Islet precursor cell (in vitro differentiated cells): Measurements from ENCODE around the gene GAGE10.
"Not testable (repeated sequence)": the region's sequence is repeated elsewhere in the genome, so short reads cannot be mapped to it uniquely, and the experiment has no call there.

Experiments used
- DNase-seq: peaks from one replicate; pipeline ENCODE4 v3.0.0-alpha.2; 2018

Gene GAGE10

DNA sequence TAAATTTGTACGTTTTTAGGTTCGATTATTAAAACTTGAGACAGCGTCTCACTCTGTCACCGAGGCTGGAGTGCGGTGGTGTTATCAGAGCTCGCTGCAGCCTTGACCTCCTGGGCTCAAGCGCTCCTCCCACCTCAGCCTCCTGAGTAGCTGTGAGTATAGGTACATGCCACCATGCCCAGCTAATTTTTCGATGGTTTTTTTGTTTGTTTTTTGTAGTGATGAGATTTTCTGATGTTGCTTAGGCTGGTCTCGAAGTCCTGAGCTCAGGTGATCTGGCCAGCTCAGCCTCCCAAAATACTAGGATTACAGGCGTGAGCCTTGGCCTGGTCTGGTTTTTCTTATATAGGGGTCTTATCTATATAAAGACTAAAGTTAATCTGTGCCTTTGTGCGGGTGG, 27.0 kb downstream of the GAGE10 start:
- DNase-seq, result not testable (repeated sequence)

DNA sequence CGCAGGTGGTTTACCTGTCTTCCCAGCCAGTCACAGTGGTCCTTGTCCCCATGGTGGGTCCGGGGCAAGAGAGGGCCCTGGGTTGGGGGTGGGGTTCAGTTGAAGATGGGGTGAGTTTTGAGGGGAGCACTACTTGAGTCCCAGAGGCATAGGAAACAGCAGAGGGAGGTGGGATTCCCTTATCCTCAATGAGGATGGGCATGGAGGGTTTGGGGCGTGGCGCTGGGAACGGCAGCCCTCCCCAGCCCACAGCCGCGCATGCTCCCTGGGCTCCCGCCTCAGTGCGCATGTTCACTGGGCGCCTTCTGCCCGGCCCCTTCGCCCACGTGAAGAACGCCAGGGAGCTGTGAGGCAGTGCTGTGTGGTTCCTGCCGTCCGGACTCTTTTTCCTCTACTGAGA, 27.8 kb downstream of the GAGE10 start, which contains the start of gene GAGE13:
TSS of gene GAGE13 (plus strand) at position 301 of the 400 bp plus-strand sequence. CDS start 1,156 bp downstream, outside the sequence.
- DNase-seq, result not testable (repeated sequence)

DNA sequence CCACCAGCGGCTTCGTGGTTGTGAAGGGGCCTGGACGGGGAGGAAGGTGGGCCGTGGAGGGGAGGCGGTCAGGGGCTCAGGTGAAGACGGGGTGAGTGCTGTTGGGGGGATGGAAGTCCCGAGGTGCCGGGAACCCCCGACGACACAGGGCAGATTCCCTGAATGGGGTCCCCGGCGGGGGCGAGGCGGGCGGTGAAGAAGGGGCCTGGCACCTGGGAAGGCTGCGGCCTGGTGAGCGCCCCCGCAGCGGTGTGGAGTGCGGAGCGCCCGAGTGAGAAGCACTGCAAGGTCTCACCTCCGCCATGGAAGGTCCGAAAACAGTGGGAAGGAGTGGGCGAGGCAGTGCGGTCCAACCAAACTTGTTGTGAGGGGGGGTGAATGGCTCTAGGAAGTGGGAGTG, 28.4 kb downstream of the GAGE10 start:
- DNase-seq, result not testable (repeated sequence)

DNA sequence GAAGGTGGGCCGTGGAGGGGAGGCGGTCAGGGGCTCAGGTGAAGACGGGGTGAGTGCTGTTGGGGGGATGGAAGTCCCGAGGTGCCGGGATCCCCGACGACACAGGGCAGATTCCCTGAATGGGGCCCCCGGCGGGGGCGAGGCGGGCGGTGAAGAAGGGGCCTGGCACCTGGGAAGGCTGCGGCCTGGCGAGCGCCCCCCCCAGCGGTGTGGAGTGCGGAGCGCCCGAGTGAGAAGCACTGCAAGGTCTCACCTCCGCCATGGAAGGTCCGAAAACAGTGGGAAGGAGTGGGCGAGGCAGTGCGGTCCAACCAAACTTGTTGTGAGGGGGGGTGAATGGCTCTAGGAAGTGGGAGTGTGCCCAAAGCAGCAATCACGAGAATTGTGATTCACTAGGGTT, 38.0 kb downstream of the GAGE10 start:
- DNase-seq, result not testable (repeated sequence)

DNA sequence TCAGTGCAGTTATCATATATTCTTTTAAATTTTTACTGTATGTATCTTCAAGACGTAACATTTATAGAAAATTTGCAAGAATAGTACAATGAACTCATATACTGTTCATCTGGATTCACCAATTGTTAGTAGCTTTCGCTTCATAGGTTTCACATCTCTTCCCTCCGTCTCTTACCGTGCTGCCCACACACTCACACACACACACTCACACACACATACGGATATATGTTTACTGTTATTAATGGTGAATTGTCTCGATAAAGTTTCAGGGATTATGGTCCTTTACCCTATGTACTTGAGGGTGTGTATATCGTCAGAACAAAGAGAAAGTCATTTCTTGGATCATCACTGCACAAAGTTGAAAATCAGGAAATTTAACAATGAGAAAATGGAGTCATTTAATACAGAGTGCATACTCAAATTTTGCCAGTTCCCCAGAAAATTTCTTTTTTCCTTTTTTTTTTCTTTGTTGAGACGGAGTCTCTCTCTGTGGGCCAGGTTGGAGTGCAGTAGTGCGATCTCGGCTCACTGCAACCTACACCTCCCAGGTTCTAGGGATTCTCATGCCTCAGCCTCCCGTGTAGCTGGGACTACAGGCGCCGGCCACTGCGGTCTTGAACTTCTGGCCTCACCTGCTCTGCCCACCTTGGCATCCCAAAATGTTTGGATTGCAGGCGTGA, 41.2 kb downstream of the GAGE10 start:
- not testable (repeated sequence) for DNase-seq

DNA sequence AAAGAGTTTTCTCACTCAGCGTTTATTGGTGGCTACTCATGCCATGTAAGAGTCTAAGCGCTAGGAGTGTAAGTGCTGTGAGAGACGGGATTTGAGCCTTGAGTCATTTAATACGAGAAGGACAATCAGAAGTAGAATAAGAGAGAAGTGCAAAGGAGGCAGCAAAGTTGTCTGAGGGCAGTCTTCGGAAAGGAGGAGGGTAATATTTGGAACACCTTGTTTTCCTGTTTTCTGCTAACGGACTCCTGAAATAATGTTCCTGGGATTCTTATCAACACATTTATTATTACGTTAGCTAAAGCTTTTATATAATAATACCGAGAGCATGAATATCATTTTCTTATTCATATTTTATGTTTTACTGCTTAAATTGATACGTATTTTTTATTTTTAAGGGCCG, 42.0 kb downstream of the GAGE10 start:
- DNase-seq, result not testable (repeated sequence)

DNA sequence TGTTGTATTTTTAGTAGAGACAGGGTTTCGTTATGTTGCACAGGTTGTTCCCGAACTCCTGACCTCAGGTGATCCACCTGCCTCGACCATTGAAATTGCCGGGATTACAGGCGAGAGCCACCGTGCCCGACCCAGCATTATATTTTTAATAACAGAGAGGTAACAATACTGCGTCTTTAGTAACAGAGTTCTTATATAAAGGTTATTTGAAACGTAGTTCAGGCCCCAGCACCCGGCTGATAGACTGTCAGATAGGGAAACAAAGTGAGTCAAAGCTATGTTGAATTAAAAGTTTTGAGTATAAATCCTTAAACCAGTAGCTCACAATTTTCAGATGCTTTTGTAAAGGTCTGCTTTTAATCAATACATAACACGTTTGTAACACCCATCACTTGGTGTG, 42.7 kb downstream of the GAGE10 start:
- not testable (repeated sequence) for DNase-seq
